Ishikawa (cell line): Measurements from ENCODE around the gene KIF16B.

Experiments used
- CEBPB ChIP-seq: IDR thresholded peaks from 2 replicates; pipeline ENCODE4 v1.6.1; 2012
- EGR1 ChIP-seq: IDR thresholded peaks from 2 replicates; pipeline ENCODE4 v1.6.1; 2012
- EP300 ChIP-seq: IDR thresholded peaks from 2 replicates; pipeline ENCODE4 v1.6.1; 2012; ENCODE audit warnings: borderline replicate concordance
- RAD21 ChIP-seq: IDR thresholded peaks from 2 replicates; pipeline ENCODE4 v1.6.1; 2012; ENCODE audit warnings: low read depth

DNA sequence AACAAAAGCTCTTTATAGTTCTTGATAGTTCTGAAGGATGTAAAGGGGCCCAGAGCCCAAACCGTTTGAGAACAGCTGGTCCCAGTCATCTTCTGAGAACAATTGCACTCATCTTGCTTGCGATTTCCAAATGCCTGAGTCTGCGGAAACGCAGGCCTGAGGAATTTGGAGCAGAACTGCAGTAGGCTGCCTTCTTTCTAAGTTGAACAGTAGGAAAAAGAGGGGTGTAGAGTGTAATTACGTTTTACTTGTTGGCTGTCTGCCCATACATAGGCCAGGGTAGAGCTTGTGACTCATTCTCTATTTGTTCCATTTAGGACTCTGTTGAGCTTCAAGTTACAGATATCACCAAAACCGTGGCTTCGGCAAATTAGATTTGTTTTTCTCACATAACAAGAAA lies 42.0 kb upstream of the KIF16B start:
- no peak for TF ChIP-seq RAD21
- TF ChIP-seq EGR1, result no peak
- no peak for TF ChIP-seq EP300
- TF ChIP-seq CEBPB, result no peak
